HEK293T (cell line): ENCODE measurements around the gene POTEH.
"Not testable (repeated sequence)": the region's sequence is repeated elsewhere in the genome, so short reads cannot be mapped to it uniquely, and the experiment has no call there.

Experiments
- CTBP1 ChIP-seq: fragments of 450-650 bp; IDR thresholded peaks from 2 replicates; pipeline ENCODE4 v1.6.1; 2016; ENCODE audit warnings: borderline replicate concordance
- ELF4 ChIP-seq: fragments of 450-650 bp; IDR thresholded peaks from 2 replicates; pipeline ENCODE4 v1.6.1; 2017; ENCODE audit warnings: antibody characterized with exemption
- FOXK2 ChIP-seq: fragments of 450-650 bp; IDR thresholded peaks from 2 replicates; pipeline ENCODE4 v1.6.1; 2016; ENCODE audit warnings: mild to moderate bottlenecking
- HDGF ChIP-seq: fragments of 450-650 bp; IDR thresholded peaks from 2 replicates; pipeline ENCODE4 v1.6.1; 2017; ENCODE audit warnings: antibody characterized with exemption, borderline replicate concordance
- L3MBTL2 ChIP-seq: fragments of 450-650 bp; conservative IDR thresholded peaks from 2 replicates; pipeline ENCODE4 v1.6.1; 2016; ENCODE audit warnings: mild to moderate bottlenecking
- NFRKB ChIP-seq: fragments of 450-650 bp; IDR thresholded peaks from 2 replicates; pipeline ENCODE4 v1.6.1; 2016; ENCODE audit warnings: mild to moderate bottlenecking, moderate library complexity
- SP1 ChIP-seq: fragments of 450-650 bp; IDR thresholded peaks from 2 replicates; pipeline ENCODE4 v1.6.1; 2017
- SUZ12 ChIP-seq: fragments of 450-650 bp; IDR thresholded peaks from 2 replicates; pipeline ENCODE4 v1.6.1; 2016; ENCODE audit warnings: mild to moderate bottlenecking
- TARDBP ChIP-seq: fragments of 450-650 bp; IDR thresholded peaks from 2 replicates; pipeline ENCODE4 v1.6.1; 2016
- ZNF384 ChIP-seq: fragments of 450-650 bp; IDR thresholded peaks from 2 replicates; pipeline ENCODE4 v1.6.1; 2016
- TF ChIP-seq, protein P1 (sequence below): fragments of 450-650 bp; IDR thresholded peaks from 2 replicates; pipeline ENCODE4 v1.6.1; 2016

DNA sequence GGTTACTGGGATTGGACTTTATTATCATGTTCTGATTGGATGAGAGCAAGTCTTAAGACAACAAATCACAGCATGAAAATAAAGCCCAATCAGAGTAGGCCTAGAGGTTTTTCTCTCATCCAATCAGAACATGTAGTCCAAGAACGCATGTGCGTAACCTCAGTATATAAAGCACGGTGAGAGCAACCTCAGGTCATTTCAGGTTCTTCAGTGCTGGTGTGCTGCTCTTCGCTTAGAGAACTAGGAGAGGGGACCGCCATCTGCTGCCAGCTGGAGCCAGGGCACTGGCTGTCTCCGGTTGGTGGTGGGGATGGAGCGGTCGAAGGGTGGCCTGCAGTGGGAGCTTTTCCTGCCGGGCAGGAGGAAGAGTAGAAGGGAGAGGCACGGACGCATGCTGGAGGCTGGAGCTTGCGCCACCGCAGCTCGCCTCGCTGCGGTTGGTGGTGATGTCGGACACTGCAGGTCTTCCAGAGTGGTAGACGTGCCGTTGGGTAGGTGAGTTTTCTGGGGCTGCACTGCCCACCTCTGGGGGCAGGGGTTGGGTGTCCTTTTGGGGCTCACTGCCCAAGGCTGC, 47.5 kb upstream of the POTEH start:
- TF ChIP-seq ELF4, L3MBTL2, ZNF384, HDGF, FOXK2, NFRKB, SUZ12, CTBP1, TARDBP, SP1: not testable (repeated sequence)
- TF ChIP-seq, protein P1, sequence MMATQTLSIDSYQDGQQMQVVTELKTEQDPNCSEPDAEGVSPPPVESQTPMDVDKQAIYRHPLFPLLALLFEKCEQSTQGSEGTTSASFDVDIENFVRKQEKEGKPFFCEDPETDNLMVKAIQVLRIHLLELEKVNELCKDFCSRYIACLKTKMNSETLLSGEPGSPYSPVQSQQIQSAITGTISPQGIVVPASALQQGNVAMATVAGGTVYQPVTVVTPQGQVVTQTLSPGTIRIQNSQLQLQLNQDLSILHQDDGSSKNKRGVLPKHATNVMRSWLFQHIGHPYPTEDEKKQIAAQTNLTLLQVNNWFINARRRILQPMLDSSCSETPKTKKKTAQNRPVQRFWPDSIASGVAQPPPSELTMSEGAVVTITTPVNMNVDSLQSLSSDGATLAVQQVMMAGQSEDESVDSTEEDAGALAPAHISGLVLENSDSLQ = not testable (repeated sequence)
